Heart left ventricle (tissue), 16 donors: Measurements from ENCODE around the gene SNX5. TPM values are rescaled to one million over a fixed set of nuclear protein-coding genes. Genes with fewer than 3 reads are reported as not detected.

Experiments
- ATAC-seq, 4 donors: fragments of 200-7000 bp; cut with Tn5 transposase; one replicate each; pipeline ENCODE4 v1.9.1; 2020 to 2022; ENCODE audit warnings: moderate library complexity in 4 of 4, mild to moderate bottlenecking in 3 of 4, moderate number of reproducible peaks in 1 of 4
- DNase-seq, 5 donors: peaks; one replicate each; pipeline ENCODE4 v3.0.0-alpha.2; 2020
- H3K27ac ChIP-seq, 12 donors: fragments of 200-600 bp; sonication (generic) in 4 of 12; one replicate each; pipeline versions ENCODE4 v1.5.0 to v1.8.0; 2016 to 2022; ENCODE audit warnings: mild to moderate bottlenecking in 2 of 12
- H3K27me3 ChIP-seq, 9 donors: fragments of 200-600 bp; sonication (generic) in 2 of 9; one replicate each; pipeline versions ENCODE4 v1.5.1 to v1.8.0; 2016 to 2022; ENCODE audit warnings: mild to moderate bottlenecking in 3 of 9
- H3K36me3 ChIP-seq, 9 donors: fragments of 200-600 bp; sonication (generic) in 2 of 9; one replicate each; pipeline versions ENCODE4 v1.5.0 to v1.8.0; 2018 to 2022; ENCODE audit warnings: mild to moderate bottlenecking in 2 of 9
- H3K4me1 ChIP-seq, 12 donors: fragments of 200-600 bp; sonication (generic) in 4 of 12; one replicate each; pipeline versions ENCODE4 v1.5.0 to v1.8.0; 2016 to 2022; ENCODE audit warnings: mild to moderate bottlenecking in 3 of 12
- H3K4me3 ChIP-seq, 12 donors: fragments of 200-600 bp; sonication (generic) in 4 of 12; one replicate each; pipeline versions ENCODE4 v1.5.0 to v1.8.0; 2017 to 2022; ENCODE audit warnings: mild to moderate bottlenecking in 9 of 12, moderate library complexity in 4 of 12
- H3K9me3 ChIP-seq, 12 donors: fragments of 200-600 bp; sonication (generic) in 4 of 12; one replicate each; pipeline versions ENCODE4 v1.5.0 to v1.8.0; 2016 to 2022; ENCODE audit warnings: mild to moderate bottlenecking in 1 of 12
- POLR2A ChIP-seq, 2 donors: fragments of 450-650 bp; IDR thresholded peaks; one replicate each; pipeline ENCODE4 v1.6.1; 2017; ENCODE audit warnings: antibody characterized with exemption in 2 of 2, mild to moderate bottlenecking in 2 of 2, moderate library complexity in 2 of 2
- WGBS, 4 donors: extraction: QIAGEN DNeasy Blood & Tissue Kit in 2 of 4; methylation state at CpG; one replicate each; pipeline versions ENCODE4 v1.1.5 to v1.1.7; 2013 to 2018; 5-methylcytosine and 5-hydroxymethylcytosine counted together
- intact Hi-C, 10 donors: fragments of 100-400 bp; cut with DNase I; formaldehyde crosslinking; loops; one replicate each; pipeline versions ENCODE4 v1.11.1 to v1.14.2; 2022
- polyA plus RNA-seq, 2 donors: library from polyadenylated mRNA; stranded (reverse); fragments of 200-250 nt; gene quantifications; one replicate each; pipeline ENCODE4 v1.2.3, GENCODE V29; 2013
- total RNA-seq, 9 donors: library from RNA; depleted of rRNA in 2 of 9; stranded (reverse); fragments of >200 nt in 2 of 9; fragmentation: NEBNext Ultra II Directional in 3 of 9; extraction: Animal tissue kit (Norgen Biotek cat#: 25700) in 3 of 9; gene quantifications; one replicate each; pipeline versions ENCODE4 v1.1.0 to v1.2.4, GENCODE V29; 2016 to 2023
- TF ChIP-seq, protein P1 (sequence below), 12 donors: fragments of 200-600 bp; sonication (generic) in 4 of 12; IDR thresholded peaks; one replicate each; pipeline versions ENCODE4 v1.5.0 to v1.8.0; 2018 to 2022; ENCODE audit warnings: antibody characterized with exemption in 12 of 12, mild to moderate bottlenecking in 5 of 12
- donor health status: ischemic (EF 13 %, LVEDD 7.1; RV severe dilation, severe dysfunction).
- donor health status: healthy with polysubstance abuse.
- donor health status: DM: no; HTN: yes; CAD: no.
- donor health status: DM: no; HTN: no; CAD: no.
- donor health status: ischemic (EF 25% LVEDD 6.9; RV normal size, moderate dysfunction).
- donor health status: ischemic (EF 25% LVEDD 5.7; RV mildly dilated, moderate dysfunction).
- donor health status: healthy.
- donor health status: DM: yes; HTN: yes; CAD: no.
- donor health status: ischemic (EF 35%, LVEDD 5.7; RV mildly dilated, moderate dysfunction).
- donor health status: nonischemic (EF 11% LVEDD 7.7; RV severe dilation, severe dysfunction).
- donor health status: DM: yes; HTN: yes; CAD: no.
- donor health status: PGD.
- donor health status: ischemic (EF 29% LVEDD 5.4; RV normal size, mild dysfunction).
- donor health status: nonischemic (EF 23%, LVEDD 6.1; RV moderate dilation, normal function).

The SNX5 gene
- total and polyA plus RNA-seq, 11 donors: 32.8 to 75.0 (median 44.0) TPM

- ATAC-seq: no peak
- Histone ChIP-seq H3K36me3 (peaks cover 0 to 6% (median 5%) of the 10 kb centered on the region in 9 donors), H3K4me3 (no peak overlapping the region), H3K9me3 (peaks cover 0 to 7% (median 0%) of the 10 kb centered on the region in 12 donors), H3K4me1 (peaks cover 0 to 59% (median 24%) of the 10 kb centered on the region in 12 donors), H3K27ac (peak overlapping the region in 8 of 12 donors; percentile 14 to 74 (median 50)), H3K27me3 (no peaks in the 10 kb centered on the region)
- no peak for TF ChIP-seq POLR2A (IDR thresholded peaks at IDR 0.05)
- TF ChIP-seq, protein P1, sequence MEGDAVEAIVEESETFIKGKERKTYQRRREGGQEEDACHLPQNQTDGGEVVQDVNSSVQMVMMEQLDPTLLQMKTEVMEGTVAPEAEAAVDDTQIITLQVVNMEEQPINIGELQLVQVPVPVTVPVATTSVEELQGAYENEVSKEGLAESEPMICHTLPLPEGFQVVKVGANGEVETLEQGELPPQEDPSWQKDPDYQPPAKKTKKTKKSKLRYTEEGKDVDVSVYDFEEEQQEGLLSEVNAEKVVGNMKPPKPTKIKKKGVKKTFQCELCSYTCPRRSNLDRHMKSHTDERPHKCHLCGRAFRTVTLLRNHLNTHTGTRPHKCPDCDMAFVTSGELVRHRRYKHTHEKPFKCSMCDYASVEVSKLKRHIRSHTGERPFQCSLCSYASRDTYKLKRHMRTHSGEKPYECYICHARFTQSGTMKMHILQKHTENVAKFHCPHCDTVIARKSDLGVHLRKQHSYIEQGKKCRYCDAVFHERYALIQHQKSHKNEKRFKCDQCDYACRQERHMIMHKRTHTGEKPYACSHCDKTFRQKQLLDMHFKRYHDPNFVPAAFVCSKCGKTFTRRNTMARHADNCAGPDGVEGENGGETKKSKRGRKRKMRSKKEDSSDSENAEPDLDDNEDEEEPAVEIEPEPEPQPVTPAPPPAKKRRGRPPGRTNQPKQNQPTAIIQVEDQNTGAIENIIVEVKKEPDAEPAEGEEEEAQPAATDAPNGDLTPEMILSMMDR (IDR thresholded peaks at IDR 0.05): no peak
- 71 to 87% (median 79%) methylated on average over 9 of the region's 9 CpGs for WGBS, 4 donors
- DNase-seq: no peak
- intact Hi-C loops: loop anchor here in 2 of 10 donors (5.0 kb wide), 2 partner anchors 93 to 253 kb away; partner anchors contain the start of gene RRBP1 (in 1 of the 2)
Measured at GRCh38 chr20:17935761-17936160, 32.8 kb downstream of the SNX5 start.

DNA sequence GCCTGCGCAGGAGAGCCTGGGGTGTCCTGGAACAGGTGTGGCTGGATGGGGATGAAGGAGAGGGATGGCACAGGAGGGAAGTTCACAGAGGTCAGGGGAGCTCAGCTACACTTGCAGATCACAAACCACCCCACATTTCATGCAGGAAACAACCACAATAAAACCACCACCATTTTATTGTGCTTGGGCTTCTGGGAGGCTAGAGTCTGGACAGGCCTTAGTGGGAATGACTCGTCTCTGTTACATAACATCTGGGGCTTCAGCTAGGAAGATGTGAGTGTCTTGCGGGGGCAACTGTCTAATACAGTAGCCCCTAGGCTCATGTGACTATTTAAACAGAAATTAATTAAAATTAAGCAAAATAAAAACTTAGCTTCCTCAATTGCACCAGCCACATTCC is 33.4 kb downstream of the SNX5 start:
- intact Hi-C loops: loop anchor here in 2 of 10 donors (5.0 kb wide), 2 partner anchors 93 to 253 kb away; partner anchors contain the start of gene RRBP1 (in 1 of the 2)
- peaks cover 0 to 59% (median 24%) of the 10 kb centered on the region in 12 donors for H3K4me1 ChIP-seq

DNA sequence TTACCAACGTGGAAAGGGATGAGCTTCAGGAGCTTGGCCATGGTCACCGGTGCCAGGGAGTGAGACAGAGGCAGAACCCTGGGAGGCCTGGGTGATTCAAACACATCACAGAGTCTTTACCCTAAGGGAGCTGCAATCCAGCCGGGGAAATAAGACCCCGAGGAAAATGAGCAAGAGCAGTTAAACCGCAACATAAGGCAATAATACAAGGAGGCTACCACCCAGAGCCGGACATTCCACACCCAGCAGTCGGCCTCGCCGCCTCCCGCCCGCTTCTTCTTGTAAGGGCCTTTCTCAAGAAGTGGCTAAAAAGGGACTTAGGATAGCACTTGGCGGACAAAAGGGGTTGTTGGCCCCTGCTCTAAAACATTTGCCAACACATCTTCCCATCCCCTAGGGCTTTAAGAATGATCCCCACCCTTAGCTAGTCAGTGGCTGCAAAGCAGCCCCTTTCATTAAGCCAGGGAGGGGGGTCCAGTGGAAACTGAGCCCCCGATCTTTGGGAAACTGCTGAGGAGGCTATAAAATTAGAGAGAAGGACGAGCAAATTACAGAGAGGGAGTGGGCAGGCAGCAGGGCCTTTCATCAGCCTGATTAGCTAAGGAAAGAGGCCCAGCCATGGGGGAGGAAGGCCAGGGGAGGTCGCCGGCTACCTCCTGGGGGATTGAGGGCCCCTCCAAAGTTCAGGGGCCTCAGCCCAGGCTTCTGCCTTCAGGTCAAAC is 34.3 kb downstream of the SNX5 start:
- no peak for ATAC-seq
- Histone ChIP-seq H3K36me3 (no peaks in the 10 kb centered on the region), H3K9me3 (peaks cover 0 to 7% (median 0%) of the 10 kb centered on the region in 12 donors), H3K4me1 (peaks cover 0 to 53% (median 20%) of the 10 kb centered on the region in 12 donors), H3K4me3 (no peak overlapping the region), H3K27me3 (no peaks in the 10 kb centered on the region), H3K27ac (peak overlapping the region in 1 of 12 donors; percentile 19)
- 74 to 91% (median 80%) methylated on average over 16 of the region's 16 CpGs for WGBS, 4 donors
- no peak for DNase-seq
- intact Hi-C loops: no loop called here
- no peak for TF ChIP-seq POLR2A (IDR thresholded peaks at IDR 0.05)
- TF ChIP-seq, protein P1 (IDR thresholded peaks at IDR 0.05): no peak

More for the DNA sequence above, 33.4 kb downstream of the SNX5 start:
- H3K36me3 ChIP-seq: peaks cover 0 to under 1% (median 0%) of the 10 kb centered on the region in 9 donors
- WGBS, 4 donors: 93 to 96% (median 95%) methylated on average over 3 of the region's 3 CpGs
- TF ChIP-seq, protein P1 (IDR thresholded peaks at IDR 0.05): no peak
- no peak for TF ChIP-seq POLR2A (IDR thresholded peaks at IDR 0.05)
- H3K9me3 ChIP-seq: peaks cover 0 to 7% (median 0%) of the 10 kb centered on the region in 12 donors
- peak overlapping the region in 1 of 12 donors; percentile 17 for H3K27ac ChIP-seq
- no peak overlapping the region for H3K4me3 ChIP-seq
- DNase-seq: no peak
- no peaks in the 10 kb centered on the region for H3K27me3 ChIP-seq
- ATAC-seq: no peak

GRCh38 chr20:17933711-17934110 is 34.9 kb downstream of the SNX5 start:
- Histone ChIP-seq H3K4me1 (peaks cover 0 to 49% (median 15%) of the 10 kb centered on the region in 12 donors), H3K4me3 (no peak overlapping the region), H3K9me3 (peaks cover 0 to 7% (median 0%) of the 10 kb centered on the region in 12 donors), H3K27me3 (no peaks in the 10 kb centered on the region), H3K36me3 (no peaks in the 10 kb centered on the region), H3K27ac (no peak overlapping the region)
- no peak for DNase-seq
- TF ChIP-seq, protein P1 (IDR thresholded peaks at IDR 0.05): no peak
- no peak for TF ChIP-seq POLR2A (IDR thresholded peaks at IDR 0.05)
- no peak for ATAC-seq
- 88 to 96% (median 90%) methylated on average over 4 to 5 of the region's 5 CpGs for WGBS, 4 donors
- intact Hi-C loops: no loop called here
